Smooth muscle cell (in vitro differentiated cells): ENCODE measurements around the gene BSCL2. TPM values are rescaled to one million over a fixed set of nuclear protein-coding genes. Genes with fewer than 3 reads are reported as not detected.
A peak's percentile ranks its signal among the peaks of the same experiment; 100 is the strongest.

Experiments used
- DNase-seq: peaks from one replicate; lab custom pipeline; 2025; ENCODE audit not compliant: unreplicated experiment; lab: John Stamatoyannopoulos, UW
- H2AFZ ChIP-seq: fragments of 200-600 bp; sonication (generic); 2 replicates; pipeline ENCODE4 v1.6.0; 2016; ENCODE audit warnings: antibody characterized with exemption, low read depth, mild to moderate bottlenecking
- H3F3A ChIP-seq: fragments of 200-600 bp; sonication (generic); 2 replicates; pipeline ENCODE4 v1.6.0; 2017; ENCODE audit warnings: antibody characterized with exemption, low read depth
- H3K27ac ChIP-seq: fragments of 200-600 bp; sonication (generic); 2 replicates; pipeline ENCODE4 v1.5.1; 2016; ENCODE audit warnings: low read depth, mild to moderate bottlenecking
- H3K27me3 ChIP-seq: fragments of 200-600 bp; sonication (generic); 2 replicates; pipeline ENCODE4 v1.6.1; 2016; ENCODE audit warnings: low read depth, mild to moderate bottlenecking
- H3K36me3 ChIP-seq: fragments of 200-600 bp; sonication (generic); 2 replicates; pipeline ENCODE4 v1.5.1; 2016; ENCODE audit warnings: low read depth
- H3K4me1 ChIP-seq: fragments of 200-600 bp; sonication (generic); 2 replicates; pipeline ENCODE4 v1.5.1; 2016; ENCODE audit warnings: low read depth
- H3K4me2 ChIP-seq: fragments of 200-600 bp; sonication (generic); 2 replicates; pipeline ENCODE4 v1.6.0; 2016; ENCODE audit warnings: mild to moderate bottlenecking
- H3K4me3 ChIP-seq: fragments of 200-600 bp; sonication (generic); 2 replicates; pipeline ENCODE4 v1.5.1; 2016; ENCODE audit warnings: mild to moderate bottlenecking
- H3K79me2 ChIP-seq: fragments of 200-600 bp; sonication (generic); 2 replicates; pipeline ENCODE4 v1.6.0; 2016; ENCODE audit warnings: low read depth, mild to moderate bottlenecking
- H3K9ac ChIP-seq: fragments of 200-600 bp; sonication (generic); 2 replicates; pipeline ENCODE4 v1.6.0; 2016; ENCODE audit warnings: low read depth
- H3K9me3 ChIP-seq: fragments of 200-600 bp; sonication (generic); replicated peaks from 2 replicates; pipeline ENCODE4 v1.5.1; 2016; ENCODE audit warnings: low read depth
- H4K20me1 ChIP-seq: fragments of 200-600 bp; sonication (generic); 2 replicates; pipeline ENCODE4 v1.6.0; 2016; ENCODE audit warnings: low read depth
- WGBS: methylation state at CpG from one replicate; pipeline ENCODE4 v1.1.7; 2016; ENCODE audit warnings: low lambda C conversion rate; 5-methylcytosine and 5-hydroxymethylcytosine counted together
- polyA plus RNA-seq: library from polyadenylated mRNA; unstranded; fragments of >200 nt; fragmentation: Nextera tagmentation; extraction: Ambion mirVana; gene quantifications from 2 replicates; pipeline ENCODE4 v1.2.1, GENCODE V29; 2016
- total RNA-seq: library from RNA; depleted of rRNA; stranded (reverse); fragments of >200 nt; gene quantifications from 2 replicates; pipeline ENCODE4 v1.2.3, GENCODE V29; 2014
- TF ChIP-seq, protein P1 (sequence below): fragments of 200-600 bp; sonication (generic); IDR thresholded peaks from 2 replicates; pipeline ENCODE4 v1.5.1; 2017; ENCODE audit warnings: borderline replicate concordance, mild to moderate bottlenecking, antibody characterized with exemption; ENCODE audit not compliant: insufficient read depth, poor library complexity, severe bottlenecking

Gene BSCL2
- total and polyA plus RNA-seq, 2 experiments from 2014 or later, result 79.7 to 115 TPM

GRCh38 chr11:62669420-62670161 lies 37.6 kb downstream of the BSCL2 start:
- no peak overlapping the region for H2AFZ ChIP-seq
- peaks cover 17% of the 10 kb centered on the region for H4K20me1 ChIP-seq
- H3F3A ChIP-seq, result peaks cover 30% of the 10 kb centered on the region
- TF ChIP-seq, protein P1, sequence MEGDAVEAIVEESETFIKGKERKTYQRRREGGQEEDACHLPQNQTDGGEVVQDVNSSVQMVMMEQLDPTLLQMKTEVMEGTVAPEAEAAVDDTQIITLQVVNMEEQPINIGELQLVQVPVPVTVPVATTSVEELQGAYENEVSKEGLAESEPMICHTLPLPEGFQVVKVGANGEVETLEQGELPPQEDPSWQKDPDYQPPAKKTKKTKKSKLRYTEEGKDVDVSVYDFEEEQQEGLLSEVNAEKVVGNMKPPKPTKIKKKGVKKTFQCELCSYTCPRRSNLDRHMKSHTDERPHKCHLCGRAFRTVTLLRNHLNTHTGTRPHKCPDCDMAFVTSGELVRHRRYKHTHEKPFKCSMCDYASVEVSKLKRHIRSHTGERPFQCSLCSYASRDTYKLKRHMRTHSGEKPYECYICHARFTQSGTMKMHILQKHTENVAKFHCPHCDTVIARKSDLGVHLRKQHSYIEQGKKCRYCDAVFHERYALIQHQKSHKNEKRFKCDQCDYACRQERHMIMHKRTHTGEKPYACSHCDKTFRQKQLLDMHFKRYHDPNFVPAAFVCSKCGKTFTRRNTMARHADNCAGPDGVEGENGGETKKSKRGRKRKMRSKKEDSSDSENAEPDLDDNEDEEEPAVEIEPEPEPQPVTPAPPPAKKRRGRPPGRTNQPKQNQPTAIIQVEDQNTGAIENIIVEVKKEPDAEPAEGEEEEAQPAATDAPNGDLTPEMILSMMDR, result no peak
- H3K4me1 ChIP-seq, result peaks cover 22% of the 10 kb centered on the region
- H3K36me3 ChIP-seq, result no peaks in the 10 kb centered on the region
- H3K4me3 ChIP-seq, result no peak overlapping the region
- H3K9me3 ChIP-seq, result no peaks in the 10 kb centered on the region
- 75% methylated on average over 4 of the region's 4 CpGs for WGBS
- peak overlapping the region; percentile 44 for H3K27ac ChIP-seq
- H3K27me3 ChIP-seq, result no peaks in the 10 kb centered on the region
- no peak for DNase-seq
- peak overlapping the region; percentile 93 for H3K4me2 ChIP-seq
- H3K9ac ChIP-seq, result no peak overlapping the region
- peaks cover 29% of the 10 kb centered on the region for H3K79me2 ChIP-seq

- no peak for DNase-seq
- TF ChIP-seq, protein P1, result no peak
- WGBS, result 91% methylated on average over 2 of the region's 2 CpGs
- no peak overlapping the region for H3K27ac ChIP-seq
- no peaks in the 10 kb centered on the region for H3K9me3 ChIP-seq
- peaks cover 22% of the 10 kb centered on the region for H3K4me1 ChIP-seq
- peaks cover 30% of the 10 kb centered on the region for H3F3A ChIP-seq
- no peaks in the 10 kb centered on the region for H3K36me3 ChIP-seq
- H4K20me1 ChIP-seq, result peaks cover 17% of the 10 kb centered on the region
- no peak overlapping the region for H2AFZ ChIP-seq
- H3K4me2 ChIP-seq, result peak overlapping the region; percentile 91
- H3K4me3 ChIP-seq, result no peak overlapping the region
- H3K9ac ChIP-seq, result no peak overlapping the region
- no peaks in the 10 kb centered on the region for H3K27me3 ChIP-seq
- peaks cover 34% of the 10 kb centered on the region for H3K79me2 ChIP-seq
These were observed 39.8 kb downstream of the BSCL2 start for GRCh38 chr11:62667460-62667859.

DNA sequence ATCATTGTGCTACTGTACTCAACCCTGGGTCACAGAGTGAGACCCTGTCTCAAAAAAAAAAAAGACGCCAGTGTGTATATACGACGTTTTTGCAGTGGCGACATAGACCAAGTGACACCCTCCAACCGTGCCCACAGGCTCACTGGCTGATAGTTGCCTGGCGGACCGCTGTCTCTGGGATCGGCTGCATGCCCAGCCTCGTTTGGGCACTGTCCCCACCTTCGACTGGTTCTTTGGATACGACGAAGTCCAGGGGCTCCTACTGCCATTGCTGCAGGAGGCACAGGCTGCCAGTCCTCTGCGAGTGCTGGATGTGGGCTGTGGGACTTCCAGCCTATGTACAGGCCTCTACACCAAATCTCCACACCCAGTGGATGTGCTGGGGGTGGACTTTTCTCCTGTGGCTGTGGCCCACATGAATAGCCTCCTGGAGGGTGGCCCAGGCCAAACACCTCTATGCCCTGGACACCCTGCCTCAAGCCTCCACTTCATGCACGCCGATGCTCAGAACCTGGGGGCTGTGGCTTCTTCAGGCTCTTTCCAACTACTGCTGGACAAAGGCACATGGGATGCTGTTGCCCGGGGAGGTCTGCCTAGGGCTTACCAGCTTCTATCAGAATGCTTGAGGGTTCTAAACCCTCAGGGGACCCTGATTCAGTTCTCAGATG lies 40.8 kb downstream of the BSCL2 start:
- peak overlapping the region; percentile 91 for H3K4me2 ChIP-seq
- 44% methylated on average over 16 of the region's 16 CpGs for WGBS
- TF ChIP-seq, protein P1, result no peak
- no peaks in the 10 kb centered on the region for H3K27me3 ChIP-seq
- peak overlapping the region; percentile 78 for H3K9ac ChIP-seq
- peak overlapping the region; percentile 67 for H3K27ac ChIP-seq
- peaks cover 22% of the 10 kb centered on the region for H3K4me1 ChIP-seq
- no peaks in the 10 kb centered on the region for H3K36me3 ChIP-seq
- DNase-seq, result no peak
- no peak overlapping the region for H2AFZ ChIP-seq
- H4K20me1 ChIP-seq, result peaks cover 17% of the 10 kb centered on the region
- peaks cover 30% of the 10 kb centered on the region for H3F3A ChIP-seq
- peak overlapping the region; percentile 85 for H3K4me3 ChIP-seq
- peaks cover 34% of the 10 kb centered on the region for H3K79me2 ChIP-seq
- no peaks in the 10 kb centered on the region for H3K9me3 ChIP-seq
